Measurements from ENCODE around the gene TBCEL. TPM values are rescaled to one million over a fixed set of nuclear protein-coding genes. Genes with fewer than 3 reads are reported as not detected.
"Not testable (repeated sequence)": the region's sequence is repeated elsewhere in the genome, so short reads cannot be mapped to it uniquely, and the experiment has no call there.

The TBCEL gene
- total RNA-seq, 4 donors from 2014 or later: 5.4 to 15.2 (median 8.4) TPM

GRCh38 chr11:121031167-121031566 is 7.3 kb downstream of the TBCEL start:
- ATAC-seq: no peak
- intact Hi-C loops (cut with DNase I; ENCODE audit: low total_unique reads): no loop called here
- TF ChIP-seq POLR2A (IDR thresholded peaks at IDR 0.05): no peak

GRCh38 chr11:121031648-121032047 is 7.7 kb downstream of the TBCEL start:
- H3K36me3 ChIP-seq; H3K4me1 ChIP-seq; intact Hi-C loops (cut with DNase I; ENCODE audit: low total_unique reads); in situ Hi-C loops (cut with MboI; ENCODE audit: low sequenced_read_pairs in 4 of 4); H3K27me3 ChIP-seq; H3K27ac ChIP-seq; ATAC-seq; H3K4me3 ChIP-seq; H3K9me3 ChIP-seq; DNase-seq: not testable (repeated sequence)

More at GRCh38 chr11:121031167-121031566, 7.3 kb downstream of the TBCEL start:
- Histone ChIP-seq H3K36me3 (no peaks in the 10 kb centered on the region), H3K27ac (no peak overlapping the region), H3K4me1 (peaks cover 3 to 4% of the 10 kb centered on the region in 2 donors), H3K27me3 (no peaks in the 10 kb centered on the region), H3K9me3 (no peaks in the 10 kb centered on the region), H3K4me3 (no peak overlapping the region)
- in situ Hi-C loops (cut with MboI; ENCODE audit: low sequenced_read_pairs in 4 of 4): no loop called here
- no peak for DNase-seq

GRCh38 chr11:121032546-121032945 is 8.6 kb downstream of the TBCEL start:
- intact Hi-C loops (cut with DNase I; ENCODE audit: low total_unique reads): no loop called here

GRCh38 chr11:121033635-121034034 is 9.7 kb downstream of the TBCEL start:
- in situ Hi-C loops (cut with MboI; ENCODE audit: low sequenced_read_pairs in 4 of 4) (no loop called here), intact Hi-C loops (cut with DNase I; ENCODE audit: low total_unique reads) (no loop called here)
- DNase-seq: no peak
- Histone ChIP-seq H3K27me3 (no peaks in the 10 kb centered on the region), H3K9me3 (no peaks in the 10 kb centered on the region), H3K4me3 (no peak overlapping the region), H3K4me1 (peaks cover 3 to 4% of the 10 kb centered on the region in 2 donors), H3K36me3 (no peaks in the 10 kb centered on the region), H3K27ac (no peak overlapping the region)
- ATAC-seq: no peak
- no peak for TF ChIP-seq CTCF (IDR thresholded peaks at IDR 0.05 in 4 of 5, conservative IDR thresholded peaks at IDR 0.05 in 1 of 5)
- TF ChIP-seq POLR2A (IDR thresholded peaks at IDR 0.05): no peak

More at GRCh38 chr11:121032546-121032945, 8.6 kb downstream of the TBCEL start:
- Histone ChIP-seq H3K4me3 (no peak overlapping the region), H3K27me3 (no peaks in the 10 kb centered on the region), H3K9me3 (no peaks in the 10 kb centered on the region), H3K4me1 (peaks cover 3 to 4% of the 10 kb centered on the region in 2 donors), H3K27ac (no peak overlapping the region), H3K36me3 (no peaks in the 10 kb centered on the region)
- ATAC-seq (no peak), DNase-seq (no peak)
- in situ Hi-C loops (cut with MboI; ENCODE audit: low sequenced_read_pairs in 4 of 4): no loop called here
- TF ChIP-seq CTCF (IDR thresholded peaks at IDR 0.05 in 4 of 5, conservative IDR thresholded peaks at IDR 0.05 in 1 of 5): no peak
- TF ChIP-seq POLR2A (IDR thresholded peaks at IDR 0.05): no peak

- TF ChIP-seq POLR2A (IDR thresholded peaks at IDR 0.05) (no peak), CTCF (IDR thresholded peaks at IDR 0.05 in 4 of 5, conservative IDR thresholded peaks at IDR 0.05 in 1 of 5) (no peak)
- intact Hi-C loops (cut with DNase I; ENCODE audit: low total_unique reads): no loop called here
- no peak for DNase-seq
These were observed 11.4 kb downstream of the TBCEL start for GRCh38 chr11:121035169-121035755.

GRCh38 chr11:121035780-121036179 is 11.9 kb downstream of the TBCEL start:
- Histone ChIP-seq H3K4me1 (no peaks in the 10 kb centered on the region), H3K9me3 (no peaks in the 10 kb centered on the region), H3K27ac (no peak overlapping the region), H3K27me3 (no peaks in the 10 kb centered on the region), H3K4me3 (no peak overlapping the region), H3K36me3 (no peaks in the 10 kb centered on the region)
- no peak for TF ChIP-seq CTCF (IDR thresholded peaks at IDR 0.05 in 4 of 5, conservative IDR thresholded peaks at IDR 0.05 in 1 of 5)
- no peak for TF ChIP-seq POLR2A (IDR thresholded peaks at IDR 0.05)
- no peak for ATAC-seq
- in situ Hi-C loops (cut with MboI; ENCODE audit: low sequenced_read_pairs in 4 of 4): no loop called here
- intact Hi-C loops (cut with DNase I; ENCODE audit: low total_unique reads): no loop called here
- DNase-seq: no peak

More at GRCh38 chr11:121035169-121035755, 11.4 kb downstream of the TBCEL start:
- Histone ChIP-seq H3K27me3 (no peaks in the 10 kb centered on the region), H3K9me3 (no peaks in the 10 kb centered on the region), H3K27ac (no peak overlapping the region), H3K4me1 (peaks cover 1 to 3% of the 10 kb centered on the region in 2 donors), H3K36me3 (no peaks in the 10 kb centered on the region), H3K4me3 (no peak overlapping the region)
- no peak for ATAC-seq
- in situ Hi-C loops (cut with MboI; ENCODE audit: low sequenced_read_pairs in 4 of 4): no loop called here

Data from gastrocnemius medialis (tissue), 4 donors.